Stimulated activated CD4-positive, alpha-beta T cell treated with anti-CD3 and anti-CD28 coated beads, Interleukin-4, amount 100 ng/mL, for 48 hours (primary cell): ENCODE data around the gene RBM14.
"Not testable (repeated sequence)": the region's sequence is repeated elsewhere in the genome, so short reads cannot be mapped to it uniquely, and the experiment has no call there.

Source experiments
- DNase-seq, 2 donors: peaks; one replicate each; pipeline ENCODE4 v3.0.0-alpha.2; 2020; ENCODE audit warnings: low read depth in 2 of 2

RBM14 gene, protein sequence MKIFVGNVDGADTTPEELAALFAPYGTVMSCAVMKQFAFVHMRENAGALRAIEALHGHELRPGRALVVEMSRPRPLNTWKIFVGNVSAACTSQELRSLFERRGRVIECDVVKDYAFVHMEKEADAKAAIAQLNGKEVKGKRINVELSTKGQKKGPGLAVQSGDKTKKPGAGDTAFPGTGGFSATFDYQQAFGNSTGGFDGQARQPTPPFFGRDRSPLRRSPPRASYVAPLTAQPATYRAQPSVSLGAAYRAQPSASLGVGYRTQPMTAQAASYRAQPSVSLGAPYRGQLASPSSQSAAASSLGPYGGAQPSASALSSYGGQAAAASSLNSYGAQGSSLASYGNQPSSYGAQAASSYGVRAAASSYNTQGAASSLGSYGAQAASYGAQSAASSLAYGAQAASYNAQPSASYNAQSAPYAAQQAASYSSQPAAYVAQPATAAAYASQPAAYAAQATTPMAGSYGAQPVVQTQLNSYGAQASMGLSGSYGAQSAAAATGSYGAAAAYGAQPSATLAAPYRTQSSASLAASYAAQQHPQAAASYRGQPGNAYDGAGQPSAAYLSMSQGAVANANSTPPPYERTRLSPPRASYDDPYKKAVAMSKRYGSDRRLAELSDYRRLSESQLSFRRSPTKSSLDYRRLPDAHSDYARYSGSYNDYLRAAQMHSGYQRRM

DNA sequence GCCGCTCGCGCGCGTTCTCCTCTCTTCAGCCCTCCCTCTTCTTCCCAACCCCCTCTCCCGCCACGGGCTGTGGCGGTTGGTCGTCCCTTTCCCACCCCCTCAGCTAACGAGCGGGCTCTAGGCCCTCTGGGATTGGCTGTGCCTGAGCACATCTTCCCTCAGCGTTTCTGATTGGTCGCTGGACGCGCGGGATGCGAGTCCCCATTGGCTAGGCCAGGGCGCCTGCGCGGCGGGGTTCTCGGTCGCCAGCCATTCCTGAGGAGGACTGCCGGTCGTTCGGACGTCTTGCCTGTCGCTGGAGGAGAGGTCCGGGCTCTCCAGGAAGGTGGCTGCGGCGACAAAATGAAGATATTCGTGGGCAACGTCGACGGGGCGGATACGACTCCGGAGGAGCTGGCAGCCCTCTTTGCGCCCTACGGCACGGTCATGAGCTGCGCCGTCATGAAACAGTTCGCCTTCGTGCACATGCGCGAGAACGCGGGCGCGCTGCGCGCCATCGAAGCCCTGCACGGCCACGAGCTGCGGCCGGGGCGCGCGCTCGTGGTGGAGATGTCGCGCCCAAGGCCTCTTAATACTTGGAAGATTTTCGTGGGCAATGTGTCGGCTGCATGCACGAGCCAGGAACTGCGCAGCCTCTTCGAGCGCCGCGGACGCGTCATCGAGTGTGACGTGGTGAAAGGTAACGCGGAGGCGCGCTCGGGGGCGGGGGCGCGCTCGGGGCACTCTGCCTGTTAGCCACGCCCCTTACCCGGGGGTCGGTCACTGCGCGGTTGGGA, at the start of gene RBM14:
Gene RBM14 (plus strand): TSS at position 252 of the 776 bp plus-strand sequence. CDS start 91 bp downstream, at position 343.
- peak; percentile 93 to 98 for DNase-seq

DNA sequence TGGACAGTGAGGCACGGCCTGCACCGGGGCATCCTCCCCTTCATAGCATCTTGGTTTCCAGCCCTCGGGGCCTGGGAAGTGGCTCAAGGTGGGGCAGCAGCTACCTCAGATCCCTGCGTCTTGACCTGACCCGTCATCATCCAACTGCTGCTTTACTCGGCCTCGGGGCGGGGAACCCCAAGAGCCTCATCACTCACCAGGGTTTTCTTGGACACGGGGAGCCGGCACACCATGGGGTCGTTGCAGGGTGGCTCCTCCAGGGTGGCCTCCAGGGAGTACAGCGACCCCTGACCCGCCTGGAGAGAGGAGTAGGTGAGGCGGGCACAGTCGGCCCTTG, 48.7 kb upstream of the RBM14 start:
- DNase-seq = no peak

DNA sequence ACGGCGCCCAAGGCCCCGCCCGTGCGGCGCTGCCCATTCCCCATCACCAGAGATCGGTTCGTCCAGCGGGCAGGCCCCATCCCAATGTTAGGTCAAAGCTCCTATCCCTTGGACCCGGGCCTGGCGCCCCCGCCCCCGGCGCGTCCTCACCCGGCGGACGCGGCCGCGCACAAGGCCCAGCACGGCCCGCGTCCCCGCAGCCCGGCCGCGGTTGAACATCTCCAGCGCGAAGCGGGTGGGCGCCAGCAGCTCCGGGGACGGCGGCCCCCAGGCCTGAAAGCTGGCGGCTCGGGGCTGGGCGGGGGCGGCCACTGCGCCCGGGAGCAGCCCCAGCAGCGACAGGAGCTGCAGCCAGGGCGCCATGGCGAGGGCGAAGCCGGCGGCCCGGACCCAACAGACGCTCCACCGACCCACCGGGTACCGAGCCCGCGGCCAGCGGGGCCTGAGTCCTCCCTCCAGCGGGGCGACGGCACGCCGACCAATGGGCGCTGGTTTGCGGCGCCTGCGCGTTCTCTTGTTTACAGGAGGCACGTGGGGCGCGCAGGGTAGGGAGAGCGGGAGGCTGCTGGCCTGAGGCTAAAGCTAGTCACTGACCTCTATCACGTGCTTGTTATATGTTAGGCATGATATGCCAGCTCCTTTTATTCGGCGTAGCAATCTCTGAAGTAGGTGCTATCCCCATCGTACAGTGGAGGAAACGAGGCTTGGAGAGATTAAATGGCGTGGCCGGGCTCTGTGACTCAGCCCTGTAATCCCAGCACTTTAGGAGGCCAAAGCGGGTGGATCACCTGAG, 48.1 kb upstream of the RBM14 start, which contains the start of gene CTSF:
Gene CTSF (minus strand): TSS at position 483 of the 793 bp plus-strand sequence. CDS start 120 bp downstream, at position 363.
- peak; percentile 65 to 66 for DNase-seq

DNA sequence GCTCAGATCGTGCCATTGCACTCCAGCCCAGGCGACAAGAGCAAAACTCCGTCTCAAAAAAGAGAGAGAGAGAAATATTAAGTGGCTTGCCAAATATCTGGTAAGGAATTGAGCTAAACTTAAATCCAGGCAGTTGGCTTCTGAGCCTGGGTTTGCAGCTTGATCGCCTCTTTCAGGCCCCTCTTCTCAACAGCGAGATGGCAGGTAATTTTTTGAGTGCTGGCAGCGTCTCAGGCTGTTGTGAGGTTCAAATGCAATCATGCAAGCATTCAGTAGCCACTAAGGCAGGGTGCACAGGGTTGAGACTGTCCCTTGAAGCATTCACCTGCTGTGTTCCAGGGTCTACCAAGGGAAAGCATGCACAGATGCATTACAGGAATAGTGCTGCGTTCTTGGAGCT, 47.4 kb upstream of the RBM14 start:
- no peak for DNase-seq

DNA sequence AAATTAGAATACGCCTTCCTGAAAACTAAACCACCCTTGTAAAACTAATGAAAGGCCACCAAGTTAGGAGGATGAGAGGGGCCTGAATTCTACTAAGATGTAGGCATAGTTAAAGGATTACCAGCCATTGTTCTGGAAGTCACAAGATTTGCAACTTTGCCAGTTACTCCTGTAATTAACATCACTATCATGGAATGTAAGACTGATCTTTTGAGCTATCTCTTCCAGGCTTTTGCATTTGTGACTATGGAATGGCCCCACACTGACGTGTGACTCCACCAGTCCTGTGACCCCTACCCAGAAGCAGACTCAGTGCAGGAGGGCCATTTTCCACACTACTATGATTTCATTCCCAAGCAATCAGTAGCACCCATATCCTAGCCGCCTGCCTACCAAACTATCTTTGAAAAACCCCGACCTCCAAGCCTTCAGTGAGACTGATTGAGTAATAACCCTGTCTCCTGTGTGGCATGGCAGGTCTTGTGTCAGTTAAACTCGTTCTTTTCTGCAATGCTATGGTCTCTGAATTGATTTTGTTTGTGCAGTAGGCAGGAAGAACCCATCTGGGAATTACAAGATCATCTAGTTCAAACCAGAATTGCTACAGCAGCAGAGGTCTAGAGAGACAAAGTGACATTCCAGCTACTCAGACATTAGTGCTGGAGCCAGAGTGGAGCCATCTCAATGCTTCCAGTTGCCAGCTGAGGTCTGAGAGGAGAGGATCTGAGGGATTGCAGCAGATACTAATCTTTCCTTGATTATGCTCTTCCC, 46.2 kb upstream of the RBM14 start:
- no peak for DNase-seq

DNA sequence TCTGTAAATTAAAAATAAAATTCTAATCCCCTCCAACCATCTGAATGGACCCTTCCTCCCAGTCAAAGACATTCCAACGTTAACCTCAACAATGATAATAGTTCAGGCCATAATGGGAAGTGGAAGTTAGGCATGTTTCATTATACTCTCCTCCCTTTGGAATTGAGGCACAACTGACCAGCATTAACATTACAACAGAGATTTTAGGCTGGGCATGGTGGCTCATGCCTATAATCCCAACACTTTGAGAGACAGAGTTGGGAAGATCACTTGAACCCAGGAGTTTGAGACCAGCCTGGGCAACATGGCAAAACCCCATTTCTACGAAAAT, 45.6 kb upstream of the RBM14 start:
- no peak for DNase-seq

DNA sequence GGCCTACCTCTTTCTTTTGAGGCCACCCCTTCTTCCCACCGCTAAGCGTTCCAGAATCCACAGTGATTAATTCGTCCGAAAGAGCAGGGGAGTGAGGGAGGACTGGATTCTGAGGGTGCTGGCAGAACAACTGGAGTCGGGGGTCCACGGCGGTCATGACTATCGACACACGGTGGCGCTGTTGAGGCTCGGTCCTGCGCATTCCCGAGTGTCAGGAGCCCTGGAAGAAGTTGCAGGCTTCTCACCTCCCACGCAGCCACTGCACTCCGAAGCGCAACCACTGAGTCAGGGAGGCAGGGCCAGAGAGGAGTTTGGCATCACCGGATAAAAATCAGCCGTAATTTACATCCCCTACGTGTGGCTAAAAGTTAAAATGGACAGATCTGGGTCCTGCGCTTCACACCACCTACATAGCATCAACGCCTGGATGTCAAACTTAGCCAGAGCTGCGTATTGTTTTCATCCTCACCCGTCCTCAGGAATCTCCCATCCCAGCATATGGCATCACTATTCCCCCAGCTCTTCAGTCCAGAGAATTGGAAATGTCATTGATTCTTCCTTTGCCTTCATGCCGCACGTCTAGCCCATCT, 37.3 kb upstream of the RBM14 start:
- DNase-seq = peak; percentile 79 to 80

DNA sequence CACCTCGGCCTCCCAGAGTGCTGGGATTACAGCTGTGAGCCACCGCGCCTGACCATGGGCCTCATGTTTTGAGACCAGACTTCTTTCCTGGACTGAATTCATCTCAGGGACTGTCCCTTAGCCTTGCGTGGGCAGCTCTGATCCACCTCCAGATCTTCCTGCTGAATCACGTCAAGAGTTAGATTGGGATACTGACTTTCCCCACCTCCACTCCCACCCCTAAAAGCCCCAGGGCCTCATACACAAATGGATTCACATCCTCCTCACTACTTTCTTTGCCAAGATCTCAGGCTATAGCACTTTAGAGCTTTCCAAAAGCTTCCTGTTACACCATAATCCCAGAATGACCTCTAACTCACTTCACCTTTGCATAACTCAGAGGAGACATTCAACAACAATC, 35.6 kb upstream of the RBM14 start:
- DNase-seq = no peak

DNA sequence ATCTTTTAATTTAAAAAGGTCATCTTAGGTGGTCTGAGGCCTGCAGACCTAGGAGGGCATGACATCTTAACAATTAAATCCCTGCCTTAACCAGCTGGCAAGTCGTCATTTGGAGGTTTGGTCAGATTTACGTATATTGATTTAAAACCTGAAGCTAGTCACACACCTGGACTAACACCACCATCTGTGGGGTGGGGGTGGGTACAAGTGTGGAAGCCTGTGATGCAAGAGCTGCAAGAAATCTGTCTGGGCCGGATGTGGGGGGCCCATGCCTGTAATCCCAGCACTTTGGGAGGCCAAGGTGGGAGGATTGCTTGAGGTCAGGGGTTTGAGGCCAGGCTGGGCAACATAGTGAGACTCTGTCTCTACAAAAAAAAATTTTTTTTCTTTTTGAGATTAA, 35.2 kb upstream of the RBM14 start:
- no peak for DNase-seq

DNA sequence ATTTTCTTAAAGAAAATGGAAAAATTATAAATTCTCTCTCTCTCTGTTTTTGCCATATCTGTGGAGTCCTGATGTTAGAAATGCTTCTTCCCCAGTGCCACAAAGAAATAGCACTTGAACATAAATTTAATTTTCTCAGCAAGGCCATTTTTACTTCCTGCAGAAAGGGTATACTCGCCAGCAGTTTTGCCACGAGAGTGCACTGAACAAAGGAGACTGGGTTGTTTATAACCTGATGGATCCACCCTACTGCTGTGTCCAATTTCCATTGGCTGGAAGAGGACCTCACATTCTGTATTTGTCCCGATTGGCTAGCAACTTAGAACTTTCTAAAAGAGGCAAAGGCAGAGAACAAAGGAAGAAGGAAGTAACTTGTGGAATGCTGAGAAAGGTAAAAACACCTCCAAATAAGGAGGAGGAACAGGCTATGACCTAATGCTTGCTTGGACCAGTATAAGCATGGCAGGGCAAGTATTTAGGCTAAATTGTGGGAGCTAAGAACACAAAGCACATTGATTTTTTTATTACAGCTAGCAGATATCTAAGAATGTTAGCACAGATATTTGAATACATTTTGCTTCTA, 33.8 kb upstream of the RBM14 start:
- DNase-seq = not testable (repeated sequence)

DNA sequence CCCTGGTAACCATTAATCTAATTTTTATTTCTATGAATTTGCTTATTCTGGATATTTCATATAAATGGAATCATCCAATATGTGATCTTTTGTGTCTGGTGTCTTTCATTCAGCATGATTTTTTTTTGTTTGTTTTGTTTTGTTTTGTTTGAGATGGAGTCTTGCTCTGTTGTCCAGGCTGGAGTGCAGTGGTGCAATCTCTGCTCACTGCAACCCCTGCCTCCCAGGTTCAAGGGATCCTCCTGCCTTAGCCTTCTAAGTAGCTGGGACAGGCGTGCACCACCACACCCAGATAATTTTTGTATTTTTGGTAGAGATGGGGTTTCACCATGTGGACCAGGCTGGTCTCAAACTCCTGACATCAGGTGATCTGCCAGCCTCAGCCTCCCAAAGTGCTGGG, 31.0 kb upstream of the RBM14 start:
- DNase-seq = not testable (repeated sequence)

DNA sequence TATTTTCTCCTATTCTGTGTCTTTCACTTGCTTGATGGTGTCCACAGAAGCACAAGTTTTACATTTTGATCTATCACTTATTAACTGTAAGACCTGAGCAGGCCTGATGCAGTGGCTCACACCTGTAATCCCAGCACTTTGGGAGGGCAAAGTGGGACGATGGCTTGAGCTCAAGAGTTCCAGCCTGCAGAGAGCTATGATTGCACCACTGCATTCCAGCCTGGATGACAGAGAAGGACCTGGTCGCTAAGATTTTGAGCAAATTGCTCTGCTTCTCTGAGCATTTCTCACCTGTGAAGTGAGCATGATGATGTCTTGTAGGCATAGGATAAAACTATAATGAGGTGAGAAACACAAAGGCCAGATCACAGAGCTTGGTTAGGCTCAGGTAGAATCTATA, 30.3 kb upstream of the RBM14 start:
- DNase-seq = no peak

DNA sequence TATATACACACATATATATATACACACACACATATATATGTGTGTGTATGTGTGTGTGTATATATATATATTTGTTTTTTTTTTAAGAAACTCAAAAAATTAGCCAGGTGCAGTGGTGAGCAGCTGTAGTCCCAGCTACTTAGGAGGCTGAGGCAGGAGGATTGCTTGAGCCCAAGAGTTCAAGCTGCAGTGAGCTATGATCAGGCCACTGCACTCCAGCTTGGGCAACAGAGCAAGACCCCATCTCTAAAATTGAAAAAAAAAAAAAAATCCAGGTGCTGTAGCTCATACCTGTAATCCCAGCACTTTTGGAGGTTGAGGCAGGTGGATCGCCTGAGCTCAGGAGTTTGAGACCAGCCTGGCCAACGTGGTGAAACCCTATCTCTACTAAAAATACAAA, 27.1 kb upstream of the RBM14 start:
- not testable (repeated sequence) for DNase-seq

DNA sequence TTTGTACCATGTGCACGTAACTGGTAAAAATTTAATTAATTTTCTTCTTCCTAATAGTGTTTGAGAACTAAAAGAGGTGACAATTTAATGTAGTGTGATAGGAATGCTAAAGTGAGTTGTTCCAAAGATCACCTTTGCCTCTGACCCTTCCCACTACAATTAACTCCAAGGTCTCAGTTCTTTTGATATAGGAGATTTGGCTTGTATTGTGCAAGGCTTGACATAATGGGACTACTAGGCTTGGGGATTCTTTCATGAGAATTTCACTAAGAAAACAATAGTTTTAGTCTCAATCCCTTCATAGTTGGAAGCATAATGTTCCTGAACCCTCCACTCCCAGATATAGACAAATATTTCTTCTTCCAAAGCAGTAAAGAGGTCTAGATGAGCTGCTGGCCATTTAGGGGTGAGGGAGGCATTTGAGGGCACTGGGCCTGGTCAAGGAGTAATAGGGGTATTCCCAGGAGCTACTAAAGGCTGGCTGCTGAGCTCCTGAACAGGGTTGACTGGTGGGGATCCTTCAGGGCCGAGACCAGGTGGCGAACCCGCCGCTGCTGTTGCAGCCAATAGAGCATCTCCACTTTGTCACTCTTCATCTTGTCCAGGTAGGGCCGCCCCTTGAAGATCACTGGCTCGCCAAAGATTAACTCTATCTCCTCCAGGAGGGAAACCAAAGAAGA, 26.3 kb upstream of the RBM14 start:
- no peak for DNase-seq

DNA sequence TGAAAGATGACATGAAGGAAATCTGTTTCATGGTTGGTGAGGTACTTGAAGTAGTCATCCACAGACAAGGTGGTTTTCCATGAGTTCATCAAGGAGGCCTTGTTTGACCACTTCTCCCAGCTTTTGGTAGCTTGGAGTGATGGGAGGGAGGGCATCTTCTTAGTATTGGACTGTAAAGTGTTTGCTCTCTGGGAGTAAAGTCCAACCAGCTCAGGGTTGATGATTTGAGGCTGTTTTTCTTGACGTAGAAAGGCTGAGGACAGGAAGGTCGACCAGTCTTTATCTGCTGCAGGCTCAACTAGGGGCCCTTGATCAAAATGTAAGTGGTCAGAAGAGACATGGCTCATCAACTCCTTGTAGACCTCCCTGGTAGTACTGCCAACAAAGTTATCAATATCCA, 25.3 kb upstream of the RBM14 start:
- no peak for DNase-seq

DNA sequence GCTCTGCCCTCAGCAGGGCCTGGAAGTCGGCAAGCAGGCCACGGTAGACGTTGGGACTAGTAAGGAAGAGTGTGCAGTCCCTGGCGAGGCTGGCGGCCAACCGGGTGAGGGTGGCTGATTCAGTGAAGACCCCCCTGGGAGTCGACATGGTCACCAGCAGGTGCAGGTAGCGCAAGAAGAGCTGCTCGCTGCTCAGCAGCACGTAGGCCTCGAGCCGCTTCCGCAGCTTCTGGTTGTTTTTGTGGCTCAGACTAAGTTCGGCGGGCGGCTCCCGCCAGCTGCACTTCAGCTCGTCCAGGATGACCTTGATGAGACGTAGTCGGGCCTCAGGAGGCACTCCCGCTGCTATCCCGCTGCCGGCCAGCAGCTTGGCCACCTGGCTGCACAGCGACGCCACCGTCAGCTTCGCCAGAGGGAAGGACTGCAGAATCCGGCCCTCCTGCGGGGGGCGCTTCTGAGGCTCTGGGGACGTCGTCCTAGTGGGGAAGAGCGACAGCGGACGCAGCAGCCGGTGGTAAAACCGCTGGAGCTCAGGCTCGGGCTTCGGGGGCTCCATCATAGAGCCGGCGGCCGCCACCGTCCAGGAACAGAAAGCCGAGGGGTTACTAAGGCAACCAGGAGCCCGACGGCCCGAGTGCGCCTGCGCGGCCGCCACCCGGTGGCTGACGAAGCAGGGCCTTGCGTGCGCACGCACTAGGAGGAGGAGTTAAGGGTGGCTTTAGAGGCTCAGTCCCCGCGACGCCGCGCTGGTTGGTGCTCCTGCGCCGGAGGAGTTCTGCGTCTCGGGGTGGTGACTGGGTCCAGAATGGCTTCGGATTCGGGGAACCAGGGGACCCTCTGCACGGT, 23.8 kb upstream of the RBM14 start, which contains the start of the genes CCDC87 and CCS:
Gene CCDC87 (minus strand): TSS at position 607 of the 846 bp plus-strand sequence. CDS start 48 bp downstream, at position 559.
Gene CCS (plus strand): TSS at position 729 of the 846 bp plus-strand sequence. CDS start 77 bp downstream, at position 806.
- DNase-seq = peak; percentile 98 to 99

DNA sequence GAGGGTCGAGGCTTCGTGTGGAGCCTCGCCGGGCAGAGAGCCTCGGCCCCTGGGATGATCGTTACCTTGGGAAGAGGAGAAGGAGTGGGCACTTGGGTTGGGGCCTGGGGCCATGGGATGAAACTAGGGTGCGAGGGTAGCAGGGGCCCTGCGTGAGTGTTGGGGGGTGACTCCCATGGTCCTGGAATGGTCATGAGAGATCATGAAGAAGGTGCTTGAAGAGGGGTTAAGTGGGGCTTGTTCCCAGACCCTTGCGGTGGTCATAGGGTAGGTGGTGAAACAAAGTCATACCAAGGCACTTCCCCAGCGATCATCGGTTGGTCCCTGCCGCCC, 23.2 kb upstream of the RBM14 start:
- DNase-seq = no peak

DNA sequence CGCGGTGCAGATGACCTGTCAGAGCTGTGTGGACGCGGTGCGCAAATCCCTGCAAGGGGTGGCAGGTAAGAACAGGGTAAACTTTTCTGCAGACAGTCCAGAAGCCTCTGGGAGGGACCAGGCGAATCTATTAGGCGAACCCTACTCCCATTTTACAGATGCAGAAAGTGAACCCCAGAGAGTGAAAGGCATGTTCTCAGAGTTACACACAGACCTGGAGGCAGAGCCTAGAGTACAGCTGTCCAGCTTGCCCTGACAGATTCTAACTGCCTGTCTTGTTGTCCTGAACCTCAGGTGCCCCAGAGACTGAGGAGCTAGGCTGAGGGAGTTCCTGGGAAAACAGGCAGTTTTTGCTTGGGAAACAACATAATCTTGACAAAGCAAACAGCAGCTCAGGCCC, 22.8 kb upstream of the RBM14 start:
- no peak for DNase-seq
